ENCODE data around the gene URI1.

DNA sequence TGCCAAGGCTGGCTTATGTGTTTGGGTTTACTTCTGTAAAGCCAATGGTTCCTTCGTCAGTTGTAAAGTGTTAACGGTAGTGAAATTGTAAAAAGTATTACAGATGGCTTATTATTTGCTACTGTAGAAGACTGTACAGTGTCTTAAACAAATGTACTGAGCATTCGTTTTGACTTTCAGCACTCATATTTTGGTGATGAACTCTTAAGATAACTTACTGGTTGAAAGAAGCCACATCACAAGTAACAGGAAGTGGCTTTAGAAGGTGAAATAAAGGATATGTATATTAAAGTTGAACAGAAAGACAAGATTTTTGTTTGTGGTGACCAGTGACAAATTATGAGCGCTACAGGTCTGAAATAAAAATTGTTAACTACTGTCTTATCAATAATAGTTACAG, 64.2 kb downstream of the URI1 start:
- TF ChIP-seq, protein P1, sequence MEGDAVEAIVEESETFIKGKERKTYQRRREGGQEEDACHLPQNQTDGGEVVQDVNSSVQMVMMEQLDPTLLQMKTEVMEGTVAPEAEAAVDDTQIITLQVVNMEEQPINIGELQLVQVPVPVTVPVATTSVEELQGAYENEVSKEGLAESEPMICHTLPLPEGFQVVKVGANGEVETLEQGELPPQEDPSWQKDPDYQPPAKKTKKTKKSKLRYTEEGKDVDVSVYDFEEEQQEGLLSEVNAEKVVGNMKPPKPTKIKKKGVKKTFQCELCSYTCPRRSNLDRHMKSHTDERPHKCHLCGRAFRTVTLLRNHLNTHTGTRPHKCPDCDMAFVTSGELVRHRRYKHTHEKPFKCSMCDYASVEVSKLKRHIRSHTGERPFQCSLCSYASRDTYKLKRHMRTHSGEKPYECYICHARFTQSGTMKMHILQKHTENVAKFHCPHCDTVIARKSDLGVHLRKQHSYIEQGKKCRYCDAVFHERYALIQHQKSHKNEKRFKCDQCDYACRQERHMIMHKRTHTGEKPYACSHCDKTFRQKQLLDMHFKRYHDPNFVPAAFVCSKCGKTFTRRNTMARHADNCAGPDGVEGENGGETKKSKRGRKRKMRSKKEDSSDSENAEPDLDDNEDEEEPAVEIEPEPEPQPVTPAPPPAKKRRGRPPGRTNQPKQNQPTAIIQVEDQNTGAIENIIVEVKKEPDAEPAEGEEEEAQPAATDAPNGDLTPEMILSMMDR (IDR thresholded peaks at IDR 0.05): no peak
- TF ChIP-seq POLR2A (IDR thresholded peaks at IDR 0.05): no peak
